Measurements from ENCODE around the gene ZNF101. TPM values are rescaled to one million over a fixed set of nuclear protein-coding genes. Genes with fewer than 3 reads are reported as not detected.

ZNF101 gene
- total and polyA plus RNA-seq, 10 donors = 29.6 to 58.3 (median 42.0) TPM

DNA sequence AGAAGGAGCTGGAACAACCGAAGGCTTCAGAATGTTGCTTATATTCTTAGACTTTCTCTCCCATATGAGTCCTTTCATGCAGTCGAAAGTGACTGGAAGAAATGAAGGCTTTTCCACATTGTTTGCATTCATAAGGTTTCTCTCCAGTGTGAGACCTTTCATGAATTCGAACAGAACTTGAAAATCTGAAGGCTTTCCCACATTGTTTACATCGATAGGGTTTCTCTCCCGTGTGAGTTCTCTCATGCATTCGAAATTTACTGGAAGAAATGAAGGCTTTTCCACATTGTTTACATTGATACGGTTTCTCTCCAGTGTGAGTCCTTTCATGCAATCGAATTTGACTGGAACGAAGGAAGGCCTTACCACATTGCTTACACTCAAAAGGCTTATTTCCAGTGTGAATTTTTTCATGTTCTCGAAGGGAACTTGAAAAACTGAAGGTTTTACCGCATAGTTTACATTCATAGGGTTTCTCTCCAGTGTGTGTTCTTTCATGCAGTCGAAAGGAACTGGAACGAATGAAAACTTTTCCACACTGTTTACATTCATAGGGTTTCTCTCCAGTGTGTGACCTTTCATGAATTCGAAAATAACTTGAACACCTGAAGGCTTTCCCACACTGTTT lies 42.8 kb downstream of the ZNF101 start:
- peaks cover 20 to 78% (median 52%) of the 10 kb centered on the region in 6 donors for H3K36me3 ChIP-seq
- intact Hi-C loops (cut with DNase I; ENCODE audit: low total_unique reads) = no loop called here
- H3K4me1 ChIP-seq = no peaks in the 10 kb centered on the region
- no peak overlapping the region for H3K27ac ChIP-seq
- peak overlapping the region in 1 of 8 donors; percentile 3 for H3K4me3 ChIP-seq
- no peak for DNase-seq
- TF ChIP-seq POLR2AphosphoS5 (IDR thresholded peaks at IDR 0.05) = no peak
- TF ChIP-seq POLR2A (IDR thresholded peaks at IDR 0.05) = no peak
- TF ChIP-seq CTCF (IDR thresholded peaks at IDR 0.05 in 8 of 11, conservative IDR thresholded peaks at IDR 0.05 in 3 of 11) = no peak
- peaks cover 72 to 100% (median 100%) of the 10 kb centered on the region in 8 donors for H3K9me3 ChIP-seq
- no peaks in the 10 kb centered on the region for H3K27me3 ChIP-seq (replicated peaks in 1 of 7)
- WGBS, 5 donors = 95 to 97% (median 97%) methylated on average over 14 of the region's 14 CpGs

DNA sequence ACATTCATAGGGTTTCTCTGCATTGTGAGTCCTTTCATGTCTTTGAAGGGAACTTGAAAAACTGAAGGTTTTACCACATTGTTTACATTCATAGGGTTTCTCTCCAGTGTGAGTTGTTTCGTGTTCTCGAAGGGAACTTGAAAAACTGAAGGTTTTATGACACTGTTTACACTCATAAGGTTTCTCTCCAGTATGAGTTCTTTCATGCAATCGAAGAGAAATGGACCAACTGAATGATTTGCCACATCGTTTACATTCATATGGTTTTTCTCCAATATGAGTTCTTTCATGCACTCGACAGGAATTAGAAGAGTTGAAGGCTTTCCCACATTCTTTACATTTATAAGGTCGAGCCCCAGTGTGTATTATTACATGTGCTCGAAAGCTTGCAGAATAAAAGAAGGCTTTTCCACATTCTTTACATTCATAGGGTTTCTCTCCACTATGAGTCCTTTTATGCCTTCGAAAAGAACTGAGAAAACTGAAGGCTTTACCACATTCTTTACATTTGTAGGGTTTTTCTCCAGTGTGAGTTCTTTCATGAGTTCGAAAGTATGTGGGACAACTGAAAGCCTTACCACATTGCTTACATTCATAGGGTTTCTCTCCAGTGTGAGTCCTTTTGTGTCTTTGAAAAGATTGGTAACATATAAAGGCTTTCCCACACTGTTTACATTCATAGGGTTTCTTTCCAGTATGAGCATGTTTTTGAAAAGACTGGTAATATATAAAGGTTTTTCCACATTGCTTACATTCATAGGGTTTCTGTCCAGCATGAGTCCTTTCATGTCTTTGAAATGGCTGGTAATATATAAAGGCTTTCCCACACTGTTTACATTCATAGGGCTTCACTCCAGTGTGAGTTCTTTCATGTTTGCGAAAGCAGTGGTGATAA lies 43.5 kb downstream of the ZNF101 start:
- TF ChIP-seq POLR2AphosphoS5 (IDR thresholded peaks at IDR 0.05) = no peak
- intact Hi-C loops (cut with DNase I; ENCODE audit: low total_unique reads) = no loop called here
- H3K27me3 ChIP-seq (replicated peaks in 1 of 7) = no peaks in the 10 kb centered on the region
- no peaks in the 10 kb centered on the region for H3K4me1 ChIP-seq
- H3K27ac ChIP-seq = no peak overlapping the region
- H3K9me3 ChIP-seq = peaks cover 76 to 100% (median 100%) of the 10 kb centered on the region in 8 donors
- H3K36me3 ChIP-seq = peaks cover 20 to 85% (median 54%) of the 10 kb centered on the region in 6 donors
- 97 to 99% (median 97%) methylated on average over 10 of the region's 10 CpGs for WGBS, 5 donors
- DNase-seq = no peak
- H3K4me3 ChIP-seq = peak overlapping the region in 1 of 8 donors; percentile 3

GRCh38 chr19:19719798-19720197 lies 51.2 kb downstream of the ZNF101 start:
- Histone ChIP-seq H3K4me3 (no peak overlapping the region), H3K9me3 (peaks cover 48 to 98% (median 87%) of the 10 kb centered on the region in 8 donors), H3K36me3 (peaks cover 7 to 86% (median 27%) of the 10 kb centered on the region in 6 donors), H3K4me1 (no peaks in the 10 kb centered on the region), H3K27me3 (replicated peaks in 1 of 7) (no peaks in the 10 kb centered on the region), H3K27ac (no peak overlapping the region)
- TF ChIP-seq CTCF (IDR thresholded peaks at IDR 0.05 in 8 of 11, conservative IDR thresholded peaks at IDR 0.05 in 3 of 11) (no peak), POLR2A (IDR thresholded peaks at IDR 0.05) (no peak), POLR2AphosphoS5 (IDR thresholded peaks at IDR 0.05) (no peak)
- no peak for DNase-seq
- WGBS, 5 donors = 92 to 100% (median 97%) methylated on average over 2 of the region's 2 CpGs
- intact Hi-C loops (cut with DNase I; ENCODE audit: low total_unique reads) = no loop called here

DNA sequence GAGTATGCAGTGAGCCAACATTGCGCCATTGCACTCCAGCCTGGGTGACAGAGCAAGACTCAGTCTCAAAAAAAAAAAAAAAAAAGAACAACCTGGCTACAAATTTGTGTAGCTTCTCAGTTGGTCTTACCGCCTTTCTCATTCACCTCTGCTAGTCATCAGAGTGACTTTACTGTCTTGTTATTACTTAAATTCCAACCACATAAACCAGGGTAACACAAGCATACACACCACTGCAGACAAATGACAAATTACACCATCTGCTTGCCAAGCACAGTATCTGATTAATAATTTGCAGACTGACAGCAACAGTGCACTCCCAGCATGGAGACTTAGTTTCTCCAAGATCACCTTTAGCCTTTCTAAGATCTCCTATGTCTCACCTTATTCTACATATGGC lies 53.3 kb downstream of the ZNF101 start:
- Histone ChIP-seq H3K9me3 (peaks cover 37 to 98% (median 80%) of the 10 kb centered on the region in 8 donors), H3K4me3 (no peak overlapping the region), H3K27me3 (replicated peaks in 1 of 7) (no peaks in the 10 kb centered on the region), H3K4me1 (no peaks in the 10 kb centered on the region), H3K36me3 (peaks cover 7 to 65% (median 20%) of the 10 kb centered on the region in 6 donors), H3K27ac (no peak overlapping the region)
- no peak for DNase-seq
- TF ChIP-seq POLR2A (IDR thresholded peaks at IDR 0.05) = no peak
- no peak for TF ChIP-seq POLR2AphosphoS5 (IDR thresholded peaks at IDR 0.05)
- no peak for TF ChIP-seq CTCF (IDR thresholded peaks at IDR 0.05 in 8 of 11, conservative IDR thresholded peaks at IDR 0.05 in 3 of 11)
- intact Hi-C loops (cut with DNase I; ENCODE audit: low total_unique reads) = no loop called here
- 89 to 100% (median 98%) methylated on average over 2 of the region's 2 CpGs for WGBS, 5 donors
